Skeletal muscle tissue (tissue), 4 donors: ENCODE measurements around the gene ADAMTS4. TPM values are rescaled to one million over a fixed set of nuclear protein-coding genes. Genes with fewer than 3 reads are reported as not detected.

Source experiments
- H3K27ac ChIP-seq: one replicate; pipeline ENCODE4 v1.7.0; 2013; ENCODE audit warnings: mild to moderate bottlenecking, low read depth, low read length, inconsistent platforms
- H3K27me3 ChIP-seq, 3 donors: one replicate each; pipeline ENCODE4 v1.7.0; 2013; ENCODE audit warnings: low read length in 3 of 3; ENCODE audit not compliant: control insufficient read depth in 3 of 3, insufficient read depth in 3 of 3
- H3K36me3 ChIP-seq, 3 donors: one replicate each; pipeline ENCODE4 v1.7.0; 2013; ENCODE audit warnings: low read length in 3 of 3; ENCODE audit not compliant: control insufficient read depth in 3 of 3, insufficient read depth in 3 of 3
- H3K4me1 ChIP-seq, 3 donors: one replicate each; pipeline ENCODE4 v1.7.0; 2013; ENCODE audit warnings: low read length in 3 of 3, mild to moderate bottlenecking in 3 of 3; ENCODE audit not compliant: control insufficient read depth in 3 of 3, insufficient read depth in 3 of 3
- H3K4me3 ChIP-seq, 3 donors: one replicate each; pipeline ENCODE4 v1.7.0; 2013; ENCODE audit warnings: low read length in 3 of 3
- H3K9ac ChIP-seq, 3 donors: one replicate each; pipeline ENCODE4 v1.7.0; 2013; ENCODE audit warnings: low read length in 3 of 3, mild to moderate bottlenecking in 3 of 3, moderate library complexity in 2 of 3, low read depth in 1 of 3
- H3K9me3 ChIP-seq, 3 donors: one replicate each; pipeline ENCODE4 v1.7.0; 2013; ENCODE audit warnings: low read length in 3 of 3; ENCODE audit not compliant: control insufficient read depth in 3 of 3
- total RNA-seq: library from RNA; depleted of rRNA; stranded (reverse); fragments of >200 nt; gene quantifications from one replicate; pipeline ENCODE4 v1.2.3, GENCODE V29; 2014
- donor health status: Osteomylitis.

Gene ADAMTS4
- total RNA-seq, 1 donor from 2014 or later, result 4.7 TPM

DNA sequence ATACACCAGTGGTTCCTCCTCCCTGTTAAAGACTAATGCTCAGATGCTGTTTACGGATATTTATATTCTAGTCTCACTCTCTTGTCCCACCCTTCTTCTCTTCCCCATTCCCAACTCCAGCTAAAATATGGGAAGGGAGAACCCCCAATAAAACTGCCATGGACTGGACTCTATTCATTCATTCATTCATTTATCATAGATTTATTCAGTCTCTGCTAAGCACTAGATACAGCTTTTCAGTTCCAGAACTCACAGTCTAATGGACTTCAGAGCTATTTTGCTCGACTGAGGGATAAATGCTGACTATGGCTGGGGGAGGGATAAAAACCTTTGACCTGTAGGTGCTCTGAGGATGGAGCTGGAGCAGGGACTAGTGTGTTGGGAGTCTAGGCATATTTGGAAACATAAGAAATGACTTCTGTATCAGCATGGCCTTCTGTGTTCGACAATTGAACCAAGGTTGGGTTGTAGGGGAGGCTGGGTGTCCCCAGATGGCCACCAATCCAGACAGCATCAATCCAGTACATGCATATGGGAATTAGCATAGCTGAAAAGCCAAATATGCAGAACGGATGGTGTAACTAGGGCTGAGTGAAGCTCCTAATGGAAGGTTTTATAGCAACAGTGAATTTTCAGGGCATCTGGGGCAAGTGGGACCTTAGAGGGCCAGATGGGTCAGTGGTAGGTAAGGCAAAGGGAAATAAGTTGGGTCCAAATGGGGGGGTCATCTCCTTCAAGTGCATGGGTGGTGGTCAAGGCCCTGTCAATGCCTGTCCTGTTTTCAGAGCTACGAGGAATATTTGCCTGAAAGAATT, 20.4 kb upstream of the ADAMTS4 start:
- no peak overlapping the region for H3K9ac ChIP-seq

DNA sequence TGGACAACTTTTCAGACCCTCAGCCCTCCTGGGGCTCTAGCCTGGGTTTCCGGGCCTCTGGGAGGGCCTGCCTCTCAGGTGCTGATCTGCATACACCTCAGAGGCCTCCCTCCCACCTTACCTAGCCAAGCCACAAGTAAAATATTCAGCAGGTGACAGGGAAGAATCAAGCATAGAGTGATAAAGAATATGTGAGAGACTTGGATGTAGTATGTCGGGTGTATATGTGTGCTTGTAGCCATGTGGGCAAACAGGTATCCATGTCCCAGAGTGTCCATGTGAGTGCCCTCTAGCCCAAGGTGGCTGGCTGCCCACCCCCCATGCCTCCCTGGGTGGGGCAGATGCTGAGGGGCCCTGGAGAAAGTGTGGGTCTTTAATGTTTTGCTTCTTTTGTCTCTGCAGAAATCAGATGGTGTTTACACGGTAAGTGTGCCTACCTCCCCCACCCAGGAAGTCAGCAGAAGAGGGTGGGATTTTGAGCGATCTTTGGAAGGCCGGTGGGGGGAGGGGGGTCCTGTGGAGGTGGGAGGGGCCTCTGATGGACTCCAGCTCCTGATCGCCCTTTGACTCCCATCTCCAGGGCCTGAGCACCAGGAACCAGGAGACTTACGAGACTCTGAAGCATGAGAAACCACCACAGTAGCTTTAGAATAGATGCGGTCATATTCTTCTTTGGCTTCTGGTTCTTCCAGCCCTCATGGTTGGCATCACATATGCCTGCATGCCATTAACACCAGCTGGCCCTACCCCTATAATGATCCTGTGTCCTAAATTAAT, 19.6 kb upstream of the ADAMTS4 start:
- Histone ChIP-seq H3K9ac (no peak overlapping the region), H3K27ac (no peak overlapping the region), H3K4me1 (peaks cover 0 to 5% (median 0%) of the 10 kb centered on the region in 3 donors), H3K36me3 (peaks cover 11 to 16% (median 12%) of the 10 kb centered on the region in 3 donors), H3K4me3 (no peak overlapping the region), H3K27me3 (no peaks in the 10 kb centered on the region), H3K9me3 (no peaks in the 10 kb centered on the region)

More for the DNA sequence above, 20.4 kb upstream of the ADAMTS4 start:
- no peak overlapping the region for H3K4me3 ChIP-seq
- peaks cover 0 to 5% (median 0%) of the 10 kb centered on the region in 3 donors for H3K4me1 ChIP-seq
- H3K36me3 ChIP-seq, result peaks cover 3 to 8% (median 4%) of the 10 kb centered on the region in 3 donors
- H3K27ac ChIP-seq, result no peak overlapping the region
- H3K27me3 ChIP-seq, result no peaks in the 10 kb centered on the region
- H3K9me3 ChIP-seq, result no peaks in the 10 kb centered on the region

DNA sequence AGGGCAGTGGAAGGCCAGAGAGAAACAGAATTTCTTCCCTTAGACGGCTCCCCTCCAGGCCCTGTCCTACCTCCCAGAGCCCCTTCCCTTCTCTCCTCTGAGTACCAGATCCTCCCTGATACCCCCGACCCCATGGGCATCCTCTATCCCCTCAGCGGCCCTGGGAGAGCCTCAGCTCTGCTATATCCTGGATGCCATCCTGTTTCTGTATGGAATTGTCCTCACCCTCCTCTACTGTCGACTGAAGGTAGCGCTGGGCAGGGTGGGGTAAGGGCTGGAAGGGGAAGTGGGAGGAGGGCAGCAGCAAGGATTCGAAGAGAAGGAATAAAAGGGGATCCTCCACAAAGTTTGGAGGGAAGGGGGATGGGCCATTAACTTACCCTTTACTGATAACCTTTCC, 19.0 kb upstream of the ADAMTS4 start:
- Histone ChIP-seq H3K9me3 (no peaks in the 10 kb centered on the region), H3K4me3 (no peak overlapping the region), H3K27me3 (no peaks in the 10 kb centered on the region), H3K4me1 (peaks cover 0 to 5% (median 0%) of the 10 kb centered on the region in 3 donors), H3K9ac (peak overlapping the region in 1 of 3 donors; percentile 33), H3K27ac (peak overlapping the region; percentile 65), H3K36me3 (peaks cover 17 to 22% (median 19%) of the 10 kb centered on the region in 3 donors)

GRCh38 chr1:161216945-161217712, 18.3 kb upstream of the ADAMTS4 start:
- Histone ChIP-seq H3K9ac (peak overlapping the region in 1 of 3 donors; percentile 33), H3K27me3 (no peaks in the 10 kb centered on the region), H3K27ac (peak overlapping the region; percentile 65), H3K36me3 (peaks cover 24 to 29% (median 25%) of the 10 kb centered on the region in 3 donors), H3K4me1 (peaks cover 0 to 5% (median 0%) of the 10 kb centered on the region in 3 donors), H3K9me3 (no peaks in the 10 kb centered on the region), H3K4me3 (peak overlapping the region in 2 of 3 donors; percentile 6 to 38)

GRCh38 chr1:161215076-161215475, 16.2 kb upstream of the ADAMTS4 start, which contains the start of gene FCER1G:
Gene FCER1G (plus strand): TSS chr1:161215295. CDS start chr1:161215322, 27 bp downstream.
- no peak within 1 kb of the TSS for H3K27ac ChIP-seq
- H3K36me3 ChIP-seq, result peaks cover 40 to 49% (median 41%) of the 10 kb centered on the region in 3 donors
- no peak within 1 kb of the TSS for H3K9ac ChIP-seq
- H3K9me3 ChIP-seq, result no peaks in the 10 kb centered on the region
- peaks cover 0 to 5% (median 0%) of the 10 kb centered on the region in 3 donors for H3K4me1 ChIP-seq
- H3K27me3 ChIP-seq, result no peaks in the 10 kb centered on the region
- H3K4me3 ChIP-seq, result peak within 1 kb of the TSS; percentile 22 to 35 (median 22)

GRCh38 chr1:161214369-161214768, 15.5 kb upstream of the ADAMTS4 start:
- Histone ChIP-seq H3K27ac (no peak overlapping the region), H3K4me1 (peaks cover 0 to 10% (median 0%) of the 10 kb centered on the region in 3 donors), H3K36me3 (peaks cover 44 to 55% (median 48%) of the 10 kb centered on the region in 3 donors), H3K9me3 (no peaks in the 10 kb centered on the region), H3K9ac (no peak overlapping the region), H3K4me3 (no peak overlapping the region), H3K27me3 (no peaks in the 10 kb centered on the region)

GRCh38 chr1:161209790-161210409, 11.0 kb upstream of the ADAMTS4 start:
- peaks cover 0 to 27% (median 13%) of the 10 kb centered on the region in 3 donors for H3K4me1 ChIP-seq
- H3K36me3 ChIP-seq, result peaks cover 59 to 78% (median 76%) of the 10 kb centered on the region in 3 donors
- no peak overlapping the region for H3K4me3 ChIP-seq
- no peaks in the 10 kb centered on the region for H3K27me3 ChIP-seq
- H3K27ac ChIP-seq, result no peak overlapping the region
- no peaks in the 10 kb centered on the region for H3K9me3 ChIP-seq
- no peak overlapping the region for H3K9ac ChIP-seq

DNA sequence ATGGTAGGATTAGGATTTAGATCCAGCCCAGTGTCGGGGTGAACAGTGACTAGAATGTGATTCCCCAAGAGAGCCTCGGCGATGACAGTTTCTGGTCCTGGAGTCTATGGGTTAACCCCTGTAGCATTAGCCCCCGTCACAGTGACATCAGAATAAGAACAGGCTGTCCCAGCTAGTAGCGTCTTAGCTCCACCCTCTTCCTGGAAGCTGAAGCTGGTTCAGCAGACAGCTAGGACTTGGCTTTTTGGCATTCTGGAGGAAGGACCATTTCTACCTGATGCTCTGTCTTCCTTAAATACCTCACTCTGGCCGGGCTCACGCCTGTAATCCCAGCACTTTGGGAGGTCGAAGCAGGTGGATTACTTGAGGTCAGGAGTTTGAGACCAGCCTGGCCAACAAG, 8.3 kb upstream of the ADAMTS4 start:
- Histone ChIP-seq H3K36me3 (peaks cover 47 to 69% (median 55%) of the 10 kb centered on the region in 3 donors), H3K9me3 (no peaks in the 10 kb centered on the region), H3K27ac (peak overlapping the region; percentile 56), H3K27me3 (no peaks in the 10 kb centered on the region), H3K9ac (no peak overlapping the region), H3K4me1 (peaks cover 15 to 46% (median 28%) of the 10 kb centered on the region in 3 donors), H3K4me3 (no peak overlapping the region)
